Measurements from ENCODE around the gene NSMF. TPM values are rescaled to one million over a fixed set of nuclear protein-coding genes. Genes with fewer than 3 reads are reported as not detected.

Gene NSMF
- total and polyA plus RNA-seq, 2 experiments from 2014 or later = 20.3 to 103 TPM

DNA sequence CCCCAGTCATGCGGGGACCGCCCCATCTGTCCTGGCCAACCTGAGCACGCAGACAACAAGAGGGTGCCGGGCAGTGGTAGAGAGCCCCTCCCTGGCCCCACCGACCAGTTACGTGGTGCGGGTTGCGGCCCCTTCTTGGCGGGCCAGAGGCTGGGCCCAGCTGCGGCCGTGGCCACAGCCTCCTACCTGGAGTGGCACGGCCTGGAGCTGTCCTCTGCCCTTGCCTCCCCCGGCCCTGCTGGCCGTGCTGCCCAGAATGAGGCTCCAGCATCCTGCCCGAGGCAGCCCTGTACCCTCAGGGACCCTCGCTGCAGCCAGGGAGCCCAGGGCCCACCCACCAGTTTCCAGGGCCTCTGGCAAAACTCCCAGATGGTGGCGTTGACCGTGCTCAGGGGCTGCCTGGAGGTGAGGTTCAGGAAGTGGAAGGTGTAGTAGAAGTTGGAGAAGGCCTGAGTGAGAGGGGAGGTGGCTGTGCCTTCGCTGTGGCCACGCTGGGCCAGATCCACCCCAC is 23.7 kb downstream of the NSMF start:
- H3K9me3 Mint-ChIP-seq = no peaks in the 10 kb centered on the region
- H3K27me3 Mint-ChIP-seq (ENCODE audit: insufficient read depth, low read depth, poor library complexity) = no peaks in the 10 kb centered on the region
- H3K4me3 Mint-ChIP-seq = no peak overlapping the region
- no peaks in the 10 kb centered on the region for H3K4me1 Mint-ChIP-seq
- no peak overlapping the region for H3K4me3 ChIP-seq
- H3F3A ChIP-seq (replicated peaks; ENCODE audit: low read depth) = no peaks in the 10 kb centered on the region
- H3K4me2 ChIP-seq = no peak overlapping the region
- no peak overlapping the region for H2AFZ ChIP-seq
- no peak overlapping the region for H3K27ac ChIP-seq (ENCODE audit: low read depth)
- DNase-seq (ENCODE audit: low spot score) (no peak), ATAC-seq (no peak)
- TF ChIP-seq NANOG (IDR thresholded peaks at IDR 0.05; ENCODE audit: borderline replicate concordance) = no peak
- no peak for TF ChIP-seq POLR2AphosphoS5 (IDR thresholded peaks at IDR 0.05; ENCODE audit: low read depth)
- no peak for TF ChIP-seq CTCF (conservative IDR thresholded peaks at IDR 0.05; ENCODE audit: low read depth in 2 of 2)
- no peak for TF ChIP-seq STAT1 (IDR thresholded peaks at IDR 0.05; ENCODE audit: unreplicated experiment)
- TF ChIP-seq ETS1 (IDR thresholded peaks at IDR 0.05) = no peak
- no peak for TF ChIP-seq CREB1 (CRISPR knock-in tag; IDR thresholded peaks at IDR 0.05; ENCODE audit: low read depth)
- no peak for TF ChIP-seq EZH2 (IDR thresholded peaks at IDR 0.05; ENCODE audit: low read depth, unreplicated experiment)
- TF ChIP-seq ZNF462 (CRISPR knock-in tag; IDR thresholded peaks at IDR 0.05) = no peak
- no peak for TF ChIP-seq JUNB (IDR thresholded peaks at IDR 0.05; ENCODE audit: unreplicated experiment)
- no peak for TF ChIP-seq REST (IDR thresholded peaks at IDR 0.05; ENCODE audit: unreplicated experiment)
- TF ChIP-seq ZNF114 (CRISPR knock-in tag; IDR thresholded peaks at IDR 0.05) = no peak
- TF ChIP-seq EZH2phosphoT487 (IDR thresholded peaks at IDR 0.05; ENCODE audit: unreplicated experiment) = no peak
- TF ChIP-seq ZNF331 (CRISPR knock-in tag; IDR thresholded peaks at IDR 0.05; ENCODE audit: low read depth) = no peak
- no peaks in the 10 kb centered on the region for H3K36me3 Mint-ChIP-seq (ENCODE audit: low read depth)
- no peaks in the 10 kb centered on the region for H3K36me3 ChIP-seq (ENCODE audit: insufficient read depth)
- H3K27ac Mint-ChIP-seq = no peak overlapping the region
- H3K9me2 ChIP-seq (ENCODE audit: insufficient read depth) = no peaks in the 10 kb centered on the region
- H3K79me2 ChIP-seq (replicated peaks; ENCODE audit: insufficient read depth) = no peaks in the 10 kb centered on the region
- no peaks in the 10 kb centered on the region for H3K27me3 ChIP-seq (ENCODE audit: insufficient read depth)
- H4K20me1 ChIP-seq (replicated peaks; ENCODE audit: insufficient read depth) = no peaks in the 10 kb centered on the region
- no peaks in the 10 kb centered on the region for H3K4me1 ChIP-seq (ENCODE audit: insufficient read depth)
